Right lung (tissue), 5 donors: Measurements from ENCODE around the gene TCOF1. TPM values are rescaled to one million over a fixed set of nuclear protein-coding genes. Genes with fewer than 3 reads are reported as not detected.

Experiments
- DNase-seq, 2 donors: peaks; one replicate each; pipeline ENCODE4 v3.0.0-alpha.2; 2013
- polyA plus RNA-seq, 5 donors: library from polyadenylated mRNA; unstranded; fragments of 120-200 nt; gene quantifications; one replicate each; pipeline versions ENCODE4 v1.2.1 to v1.2.3, GENCODE V29; 2013; ENCODE audit warnings: inconsistent platforms in 1 of 5, low replicate concordance in 1 of 5; ENCODE audit not compliant: insufficient read length in 5 of 5, insufficient read depth in 1 of 5

Gene TCOF1
- polyA plus RNA-seq, 5 donors: 20.4 to 35.0 (median 28.0) TPM

DNA sequence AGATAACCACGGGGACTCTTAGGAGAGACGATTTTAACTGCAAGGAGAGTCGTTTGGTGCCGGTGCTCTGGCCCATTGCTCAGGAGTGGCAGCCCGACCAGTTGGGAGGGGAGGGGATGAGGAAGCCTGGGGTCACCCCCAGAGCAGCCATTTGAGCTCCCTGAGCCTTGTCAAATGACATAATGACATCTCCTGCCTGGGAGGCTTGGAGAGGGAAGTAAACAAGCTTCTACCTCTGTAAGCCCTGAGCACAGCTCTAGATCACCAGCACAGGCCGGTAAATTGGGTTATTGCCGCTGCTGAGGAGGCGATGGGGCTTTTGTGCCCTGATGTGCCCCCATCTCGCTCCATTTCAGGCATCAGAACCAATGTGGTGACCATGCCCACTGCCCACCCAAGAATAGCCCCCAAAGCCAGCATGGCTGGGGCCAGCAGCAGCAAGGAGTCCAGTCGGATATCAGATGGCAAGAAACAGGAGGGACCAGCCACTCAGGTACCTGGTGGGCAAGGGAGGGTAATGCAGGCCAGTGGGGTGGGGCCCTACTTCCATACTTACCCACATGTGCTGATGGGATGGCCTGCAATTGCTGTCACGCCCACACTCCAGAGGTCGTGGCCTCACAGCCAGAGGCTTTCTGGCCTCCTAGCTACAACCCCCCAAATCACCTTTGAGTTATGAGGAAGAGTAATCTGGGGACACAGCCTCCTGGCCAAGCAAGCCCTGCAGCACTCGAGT is 32.2 kb downstream of the TCOF1 start:
- DNase-seq: no peak

DNA sequence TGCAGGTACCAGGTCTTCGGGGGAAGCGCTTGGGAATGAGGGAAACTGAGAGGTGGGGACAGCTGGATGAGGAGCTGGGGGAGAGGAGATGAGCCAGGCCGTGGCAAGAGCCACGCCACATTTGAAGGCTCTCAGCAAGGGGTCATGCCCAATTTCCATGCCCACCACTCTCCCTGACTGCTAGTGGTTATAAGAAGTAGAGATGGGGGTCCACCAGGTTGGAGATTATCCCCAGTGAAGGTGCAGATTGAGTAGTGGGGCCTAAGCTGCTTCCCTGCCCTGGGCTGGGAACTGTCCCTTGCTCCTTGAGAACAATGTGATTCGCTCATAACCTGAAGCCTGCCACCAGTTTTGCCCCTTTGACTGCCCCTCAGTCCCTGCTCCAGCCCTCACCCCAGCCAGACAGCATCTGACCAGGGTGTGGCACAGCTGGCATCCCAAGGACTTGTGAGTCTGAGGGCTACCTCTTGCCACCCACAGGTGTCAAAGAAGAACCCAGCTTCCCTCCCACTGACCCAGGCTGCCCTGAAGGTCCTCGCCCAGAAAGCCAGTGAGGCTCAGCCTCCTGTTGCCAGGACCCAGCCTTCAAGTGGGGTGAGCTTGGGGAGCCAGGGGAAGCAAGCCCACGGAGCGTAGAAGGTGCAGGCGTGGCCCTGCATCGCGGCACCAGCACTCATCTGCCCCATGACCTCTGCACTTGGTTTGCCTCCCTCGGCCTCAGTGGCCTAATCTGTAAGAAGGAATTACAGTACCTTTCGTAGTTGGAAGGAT is 33.8 kb downstream of the TCOF1 start:
- no peak for DNase-seq

DNA sequence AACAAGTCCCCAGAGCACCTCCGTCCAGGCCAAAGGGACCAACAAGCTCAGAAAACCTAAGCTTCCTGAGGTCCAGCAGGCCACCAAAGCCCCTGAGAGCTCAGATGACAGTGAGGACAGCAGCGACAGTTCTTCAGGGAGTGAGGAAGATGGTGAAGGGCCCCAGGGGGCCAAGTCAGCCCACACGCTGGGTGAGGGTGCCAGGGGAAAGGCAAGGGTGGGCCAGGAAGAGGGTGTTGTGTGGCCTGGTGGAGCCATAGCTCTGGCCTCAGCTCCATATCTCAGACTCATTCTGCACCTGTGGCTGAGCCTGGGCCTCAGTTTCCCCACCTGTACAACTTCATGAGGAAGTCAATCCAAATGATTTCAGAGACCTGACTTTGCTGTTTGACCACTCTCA is 34.5 kb downstream of the TCOF1 start:
- DNase-seq: no peak

DNA sequence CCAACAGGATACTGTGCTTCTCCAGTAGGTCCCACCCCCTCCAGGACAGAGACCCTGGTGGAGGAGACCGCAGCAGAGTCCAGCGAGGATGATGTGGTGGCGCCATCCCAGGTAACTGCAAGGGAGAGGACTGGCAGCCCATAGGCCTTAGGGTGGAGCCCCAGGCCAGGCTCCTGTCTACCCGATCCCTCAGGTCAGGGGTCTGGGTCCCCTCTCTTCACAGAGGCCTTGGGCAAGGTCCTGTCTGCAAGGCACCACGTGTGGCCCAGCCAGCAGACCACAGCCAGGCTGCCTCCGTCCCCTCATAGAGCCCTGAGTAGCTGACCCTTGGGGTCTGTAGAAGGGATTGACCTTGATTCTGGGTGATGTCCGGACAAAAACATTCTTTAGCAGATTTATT is 35.2 kb downstream of the TCOF1 start:
- DNase-seq: no peak

DNA sequence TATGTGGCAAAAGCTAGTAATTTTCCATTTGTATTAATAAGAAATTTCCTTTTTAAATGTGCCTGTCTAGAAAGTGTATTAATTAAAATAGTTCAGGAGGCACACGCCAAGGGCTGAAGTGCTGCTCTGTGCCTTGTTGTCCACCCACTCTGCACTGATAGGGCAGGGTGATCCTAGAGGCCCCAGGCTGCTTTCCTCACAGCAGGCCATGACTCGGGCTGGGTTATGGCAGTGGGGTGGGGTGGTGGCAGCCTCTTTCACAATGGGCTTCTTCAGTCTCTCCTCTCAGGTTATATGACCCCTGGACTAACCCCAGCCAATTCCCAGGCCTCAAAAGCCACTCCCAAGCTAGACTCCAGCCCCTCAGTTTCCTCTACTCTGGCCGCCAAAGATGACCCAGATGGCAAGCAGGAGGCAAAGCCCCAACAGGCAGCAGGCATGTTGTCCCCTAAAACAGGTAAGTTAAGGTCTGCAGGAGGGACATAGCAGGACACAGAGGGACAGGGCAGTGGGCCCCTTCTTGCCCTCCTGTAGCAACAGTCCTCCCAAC is 35.7 kb downstream of the TCOF1 start:
- no peak for DNase-seq

DNA sequence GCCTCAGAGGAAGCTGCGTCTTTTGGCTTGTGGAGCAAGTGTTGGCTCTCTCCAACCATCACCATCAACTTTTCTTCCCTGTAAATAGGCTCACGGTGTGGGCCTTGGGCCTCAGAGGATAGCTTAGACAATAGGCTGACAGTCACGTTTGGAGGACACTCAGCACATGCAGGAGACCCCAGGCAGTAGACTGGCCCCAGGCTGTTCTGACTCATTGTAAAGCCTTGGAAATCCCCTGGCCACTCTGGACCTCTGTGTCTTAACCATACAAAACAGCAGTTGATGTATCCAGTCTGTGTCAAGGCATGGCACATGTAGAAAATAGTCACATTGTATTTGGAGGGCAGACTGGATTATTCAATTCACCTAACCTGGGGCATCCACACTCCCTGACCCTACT is 36.6 kb downstream of the TCOF1 start:
- DNase-seq: no peak

DNA sequence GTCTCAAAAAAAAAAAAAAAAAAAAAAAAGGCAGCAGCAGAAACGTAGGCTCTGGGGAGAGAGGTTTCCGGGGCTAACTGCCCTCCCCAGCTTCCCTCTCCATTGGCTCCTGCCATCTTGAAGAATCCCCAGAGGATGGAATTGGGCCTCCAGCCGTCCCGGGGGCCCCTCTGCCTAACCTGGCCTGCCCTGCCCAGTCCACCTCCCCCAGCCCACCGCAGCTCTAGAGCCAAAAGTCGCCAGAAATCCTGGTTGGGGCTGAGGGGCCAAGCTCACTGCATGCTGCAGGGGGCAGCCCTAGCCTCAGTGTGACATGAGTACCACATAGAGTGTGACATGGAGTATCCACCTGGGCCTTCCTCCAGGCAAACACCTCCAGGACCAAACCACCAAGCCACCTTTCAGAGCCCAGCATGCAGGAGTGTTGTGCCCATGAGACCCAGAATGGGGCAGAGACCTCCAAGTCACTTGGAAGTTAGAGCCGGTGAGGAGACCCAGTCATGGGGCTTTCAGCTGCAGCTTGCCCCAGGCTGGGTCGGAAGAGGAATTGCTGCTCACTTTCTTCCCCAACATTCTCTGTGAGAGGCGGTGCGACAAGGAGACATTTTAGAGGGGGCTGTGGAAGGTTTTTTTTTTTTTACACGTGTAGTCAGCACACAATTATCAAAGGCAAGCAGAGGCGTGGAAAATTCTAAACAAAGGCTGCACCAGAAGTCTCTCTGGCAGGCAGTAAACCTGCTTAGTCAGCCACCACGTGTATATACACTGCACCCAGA is 37.6 kb downstream of the TCOF1 start:
- DNase-seq: no peak

DNA sequence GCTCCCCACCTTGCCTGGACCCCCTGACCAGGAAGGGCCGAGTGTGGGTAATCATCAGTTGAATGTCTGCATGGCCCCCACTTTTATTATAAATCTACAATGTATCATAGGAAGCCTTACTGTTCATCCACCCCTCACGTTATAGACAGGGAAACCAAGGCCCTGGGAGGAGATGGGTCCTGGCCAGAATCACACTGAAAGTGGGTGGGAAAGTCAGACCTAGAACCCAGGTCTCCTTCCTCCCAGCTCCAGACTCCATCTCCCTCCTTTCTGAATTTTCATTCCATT is 38.1 kb downstream of the TCOF1 start:
- no peak for DNase-seq

DNA sequence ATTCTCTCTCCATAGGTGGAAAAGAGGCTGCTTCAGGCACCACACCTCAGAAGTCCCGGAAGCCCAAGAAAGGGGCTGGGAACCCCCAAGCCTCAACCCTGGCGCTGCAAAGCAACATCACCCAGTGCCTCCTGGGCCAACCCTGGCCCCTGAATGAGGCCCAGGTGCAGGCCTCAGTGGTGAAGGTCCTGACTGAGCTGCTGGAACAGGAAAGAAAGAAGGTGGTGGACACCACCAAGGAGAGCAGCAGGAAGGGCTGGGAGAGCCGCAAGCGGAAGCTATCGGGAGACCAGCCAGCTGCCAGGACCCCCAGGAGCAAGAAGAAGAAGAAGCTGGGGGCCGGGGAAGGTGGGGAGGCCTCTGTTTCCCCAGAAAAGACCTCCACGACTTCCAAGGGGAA is 38.8 kb downstream of the TCOF1 start:
- no peak for DNase-seq

DNA sequence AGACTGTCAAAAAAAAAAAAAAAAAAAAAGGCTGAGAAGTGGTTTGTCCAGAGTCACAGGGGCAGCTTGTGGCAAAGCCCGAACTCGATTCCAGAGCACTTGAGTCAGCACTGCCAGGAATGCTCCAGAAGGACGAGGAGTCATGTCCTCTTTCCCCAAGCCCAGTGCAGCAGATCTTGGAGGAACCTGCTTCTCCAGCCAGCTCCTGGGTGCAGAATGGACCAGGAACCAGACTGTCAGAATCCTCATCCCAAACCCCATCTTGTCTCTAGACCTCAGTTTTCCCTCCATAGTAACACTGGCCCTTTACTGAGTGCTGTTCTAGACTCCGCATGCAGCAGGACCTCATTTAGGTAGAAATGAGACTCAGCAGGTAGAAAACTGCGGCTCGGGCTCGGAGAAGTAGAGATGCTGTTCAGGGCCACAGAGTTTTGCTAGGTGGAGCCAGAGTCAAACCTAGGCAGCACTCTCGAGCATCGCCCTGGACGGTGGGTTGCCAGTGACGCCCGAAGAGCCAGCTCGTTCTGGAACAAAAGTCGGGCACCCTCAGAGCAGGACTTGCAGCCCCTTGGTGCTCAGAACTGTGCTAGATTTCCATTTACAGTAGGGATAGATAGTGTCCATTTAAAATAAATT is 39.8 kb downstream of the TCOF1 start:
- no peak for DNase-seq

DNA sequence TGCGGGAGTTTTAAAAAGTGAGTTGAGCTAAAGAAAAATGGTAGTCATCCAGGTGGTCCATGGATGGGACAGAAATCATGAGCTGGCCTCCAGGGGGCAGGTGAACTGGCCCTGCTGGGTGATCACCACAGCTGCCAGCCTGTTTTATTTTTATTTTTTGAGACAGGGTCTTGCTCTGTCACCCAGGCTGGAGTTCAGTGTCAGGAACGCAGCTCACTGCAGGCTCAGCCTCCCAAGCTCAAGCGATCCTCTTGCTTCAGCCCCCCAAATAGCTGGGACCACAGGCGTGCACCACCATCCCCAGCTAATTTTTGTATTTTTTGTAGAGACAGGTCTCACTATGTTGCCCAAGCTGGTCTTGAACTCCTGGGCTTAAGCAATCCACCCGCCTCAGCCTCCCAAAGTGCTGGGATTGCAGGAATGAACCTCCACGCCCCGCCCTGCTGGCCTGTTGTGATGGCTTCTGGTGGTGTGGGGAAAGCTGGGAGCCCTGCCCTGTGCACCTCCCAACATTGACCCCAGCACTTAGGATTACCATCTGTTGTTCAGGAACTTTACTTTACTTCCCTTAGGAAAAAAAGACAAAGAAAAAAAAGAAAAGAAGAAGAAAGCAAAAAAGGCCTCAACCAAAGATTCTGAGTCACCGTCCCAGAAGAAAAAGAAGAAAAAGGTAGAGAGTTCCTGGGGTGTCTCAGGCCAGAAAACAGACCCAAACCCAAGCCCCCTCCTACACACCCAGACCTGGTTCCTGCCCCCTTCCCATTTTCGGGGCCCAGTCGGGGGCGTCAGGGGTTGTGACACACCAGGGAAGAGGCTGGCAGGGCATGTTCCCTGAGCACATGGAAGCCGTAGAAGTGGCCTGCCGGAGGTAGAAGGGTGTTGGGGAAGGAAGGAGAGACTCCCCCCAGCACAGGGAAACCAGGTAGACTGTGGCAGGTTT is 40.6 kb downstream of the TCOF1 start:
- DNase-seq: no peak

DNA sequence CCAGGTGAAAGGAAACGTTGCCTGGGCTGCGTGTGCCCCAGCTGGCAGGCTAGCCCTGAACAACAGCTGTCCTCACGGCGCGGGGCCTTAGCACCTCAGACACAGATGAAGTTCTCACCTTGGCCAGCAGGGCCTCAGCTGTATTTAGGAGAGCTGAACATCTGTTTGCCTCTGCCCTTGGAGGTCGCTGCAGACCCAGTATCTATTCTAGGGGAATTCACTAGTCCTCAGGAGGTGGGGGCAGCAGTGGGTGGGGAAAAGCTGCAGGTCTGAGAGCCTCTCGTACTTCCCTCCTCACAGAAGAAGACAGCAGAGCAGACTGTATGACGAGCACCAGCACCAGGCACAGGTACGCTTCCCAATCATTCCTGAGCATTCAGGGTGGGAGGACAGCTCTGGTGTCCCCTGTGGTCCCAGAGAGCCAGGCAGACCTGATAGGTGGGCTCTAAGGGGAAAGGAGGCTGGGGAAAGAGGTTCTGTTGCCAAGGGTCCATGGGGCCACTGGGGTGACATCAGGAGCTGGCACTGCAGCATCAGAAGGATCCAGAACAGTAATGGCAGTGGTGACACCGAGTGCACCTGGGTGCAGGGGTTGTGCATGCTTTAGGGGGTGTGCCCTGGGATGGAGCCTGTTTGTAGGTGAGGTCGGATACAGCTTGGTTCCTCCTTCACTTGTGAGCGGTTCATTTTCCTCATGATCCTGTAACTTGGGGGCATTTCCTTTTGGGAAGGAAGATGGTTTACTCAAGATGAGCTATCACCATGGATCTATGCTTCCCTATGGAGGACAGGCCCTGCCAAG is 41.4 kb downstream of the TCOF1 start:
- DNase-seq: no peak

DNA sequence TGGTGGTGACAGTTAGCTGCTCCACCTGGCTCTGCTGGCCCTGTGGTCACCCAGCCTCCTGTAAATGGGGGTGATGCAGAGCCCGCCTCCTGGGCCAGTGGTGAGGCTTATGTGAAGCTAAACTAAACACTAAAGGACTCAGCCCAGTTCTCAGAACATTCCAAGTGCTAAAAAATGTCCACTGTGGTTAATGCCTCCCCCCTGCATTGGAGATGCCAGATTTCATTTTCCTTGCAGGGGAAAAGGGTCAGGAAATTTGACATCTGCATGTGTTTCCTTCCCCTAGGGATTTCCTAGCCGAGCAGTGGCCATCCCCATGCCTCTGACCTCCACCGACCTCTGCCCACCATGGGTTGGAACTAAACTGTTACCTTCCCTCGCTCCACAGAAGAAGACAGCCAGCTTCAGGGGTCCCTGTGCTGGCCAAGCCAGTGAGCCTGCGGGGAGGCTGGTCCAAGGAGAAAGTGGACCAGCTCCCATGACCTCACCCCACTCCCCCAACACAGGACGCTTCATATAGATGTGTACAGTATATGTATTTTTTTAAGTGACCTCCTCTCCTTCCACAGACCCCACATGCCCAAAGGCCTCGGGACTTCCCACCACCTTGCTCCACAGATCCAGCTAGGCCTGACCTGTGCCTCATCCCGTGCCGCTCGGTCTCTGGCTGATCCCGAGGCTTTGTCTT is 42.2 kb downstream of the TCOF1 start:
- no peak for DNase-seq

DNA sequence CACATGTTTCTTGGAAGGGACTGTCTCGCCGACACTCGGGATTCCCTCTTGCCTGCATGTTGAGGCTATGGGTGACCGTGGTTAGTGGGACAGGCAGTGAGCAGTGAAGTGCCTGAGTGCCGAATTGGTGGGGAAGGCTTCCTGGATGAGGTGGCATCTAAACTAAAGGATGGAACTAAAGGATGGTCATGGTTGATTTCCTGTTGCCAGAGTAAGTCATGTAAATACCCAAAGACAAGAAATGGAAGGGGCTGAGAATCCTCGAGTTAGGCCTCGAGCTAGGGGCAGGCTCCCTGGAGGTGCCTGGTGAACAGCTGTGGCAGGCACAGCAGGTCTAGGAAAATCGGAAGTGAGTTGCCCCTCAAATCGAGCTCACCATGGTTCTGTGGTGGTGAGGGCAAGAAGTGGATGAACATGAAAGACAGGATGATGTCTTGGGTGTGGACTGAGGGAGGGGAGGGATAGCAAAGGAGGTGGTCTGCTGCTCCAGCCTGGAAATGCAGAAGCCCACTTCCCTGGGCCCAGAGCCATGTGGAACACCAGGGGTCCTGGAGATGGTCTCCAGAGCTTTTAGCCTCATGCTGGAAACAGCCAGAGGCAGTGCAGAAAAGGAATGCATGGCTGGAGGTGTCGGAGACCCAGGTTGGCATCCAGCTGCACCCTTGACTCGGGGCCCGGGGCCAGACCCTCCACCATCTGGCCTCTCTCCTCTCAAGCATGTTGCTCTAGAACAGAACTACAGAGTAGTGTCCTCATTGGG is 43.0 kb downstream of the TCOF1 start:
- DNase-seq: no peak

DNA sequence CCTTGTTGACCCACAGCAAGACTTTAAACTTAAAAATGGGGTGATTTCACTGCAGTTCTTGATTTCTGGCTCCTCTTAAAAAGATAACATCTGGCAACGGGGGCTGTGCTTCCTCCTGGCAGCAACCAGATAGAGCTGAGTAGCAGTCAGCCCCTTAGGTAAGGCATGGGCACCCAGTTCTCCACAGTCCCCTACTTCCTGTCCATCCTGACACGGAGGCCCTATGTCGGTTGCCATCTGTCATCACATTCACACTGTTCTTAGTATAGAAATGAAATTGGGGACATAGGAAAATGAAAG is 43.5 kb downstream of the TCOF1 start:
- DNase-seq: no peak

DNA sequence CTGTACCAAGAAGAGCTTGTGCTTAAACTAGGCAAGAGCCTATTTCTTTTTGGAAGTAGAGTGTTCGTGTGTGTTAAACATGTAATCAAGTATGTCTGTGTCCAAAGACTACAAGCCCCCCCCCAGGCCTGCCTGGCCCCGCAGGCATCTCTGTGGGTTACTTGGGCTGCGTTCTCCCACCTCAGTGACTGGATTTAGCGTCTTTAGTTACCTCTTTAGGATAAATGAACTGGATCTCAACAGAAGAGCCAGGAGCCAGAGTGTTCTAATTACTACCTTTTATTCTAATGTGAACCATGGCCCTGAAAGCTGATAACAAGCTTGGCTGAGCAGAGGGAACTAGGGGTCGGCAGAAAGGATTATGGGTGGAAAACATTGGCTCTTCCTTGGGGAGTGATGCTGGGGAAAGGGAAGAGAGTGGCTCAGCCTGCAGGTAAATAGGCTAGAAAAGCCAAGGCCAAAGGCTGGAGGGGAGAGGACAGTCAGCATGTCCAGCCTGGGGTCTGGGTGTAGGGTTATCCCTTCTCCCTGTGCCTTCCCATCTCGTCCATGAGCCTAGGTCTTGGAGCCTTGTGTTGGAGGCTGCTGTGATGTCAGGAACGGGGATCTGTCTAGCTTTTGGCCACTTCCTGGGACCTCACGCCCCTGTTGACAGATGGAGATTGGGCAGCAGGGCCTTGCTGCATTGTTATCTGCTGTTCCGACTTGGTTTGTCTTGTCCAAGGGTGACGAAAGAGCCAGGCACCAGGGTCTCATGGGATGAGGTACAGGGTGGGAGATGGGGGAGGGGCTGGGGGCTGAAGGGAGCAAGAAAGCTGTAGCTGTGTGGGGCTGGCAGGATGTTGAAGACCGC is 44.1 kb downstream of the TCOF1 start:
- no peak for DNase-seq

DNA sequence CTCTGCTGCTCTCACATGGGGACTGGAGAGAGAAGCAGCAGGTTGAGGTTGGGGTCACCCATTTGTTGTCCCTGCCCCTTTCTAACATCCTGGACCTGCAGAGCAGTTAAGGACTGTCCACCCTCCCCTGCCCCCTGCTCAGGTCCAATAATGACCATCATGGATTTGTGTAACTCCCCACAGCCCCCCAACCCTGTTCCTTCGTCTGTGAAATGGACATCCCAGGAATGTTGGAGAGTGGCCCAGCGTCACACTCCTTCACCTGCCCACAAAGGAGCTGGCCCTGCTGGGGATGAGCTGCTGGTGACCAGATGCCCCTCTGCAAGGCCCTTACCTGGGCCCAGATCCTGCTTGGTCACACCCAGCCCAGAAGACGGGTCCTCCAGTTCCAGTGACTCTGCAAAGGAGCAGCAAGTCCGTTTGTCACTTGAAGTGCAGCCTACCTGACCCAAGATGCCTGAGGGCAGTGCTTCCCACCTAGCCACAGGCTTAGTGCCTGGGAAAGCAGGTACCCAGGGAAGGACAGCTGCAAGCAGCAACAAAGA is 44.8 kb downstream of the TCOF1 start:
- no peak for DNase-seq

DNA sequence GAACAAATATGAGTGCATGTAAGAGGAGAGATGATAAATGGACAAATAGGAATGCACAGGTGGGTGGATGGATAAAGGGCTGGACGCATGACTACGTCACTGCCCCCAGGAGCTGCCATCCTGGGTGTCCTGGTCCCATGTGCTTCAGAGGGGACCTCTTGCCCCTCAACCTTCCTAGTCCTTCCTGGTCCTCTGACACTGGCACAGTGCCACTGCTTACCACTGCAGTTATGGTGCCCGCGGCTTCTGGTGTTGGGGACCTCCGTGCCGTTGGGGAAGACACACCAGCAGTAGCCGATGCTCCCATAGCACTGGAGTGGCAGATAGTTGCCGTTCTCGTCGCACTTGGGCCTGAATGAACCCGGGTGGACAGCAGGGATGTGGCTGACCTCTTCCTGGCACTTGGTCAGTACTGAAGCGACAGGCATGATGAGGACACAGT is 45.4 kb downstream of the TCOF1 start:
- no peak for DNase-seq
